RWPE1 (cell line): ENCODE results near the gene CCDC102A.

Experiments used
- CTCF ChIA-PET: fragments of 350-600 bp; sonication (Branson Sonifier 250); formaldehyde crosslinking; extraction: SDS; loops from one replicate; lab custom pipeline; 2021; lab: Yijun Ruan, JAX
- POLR2A ChIA-PET: fragments of 400-600 bp; formaldehyde crosslinking; extraction: SDS; loops from one replicate; lab custom pipeline; 2020; ENCODE audit warnings: antibody characterized with exemption; ENCODE audit not compliant: low non-redundant PET; lab: Yijun Ruan, JAX
- DNase-seq: peaks from one replicate; pipeline ENCODE4 v3.0.0; 2012; ENCODE audit warnings: low spot score
- H3K27ac ChIP-seq: fragments of 450-650 bp; 2 replicates; pipeline ENCODE4 v1.5.1; 2017
- TF ChIP-seq, protein P1 (sequence below): fragments of 450-650 bp; conservative IDR thresholded peaks from 2 replicates; pipeline ENCODE4 v1.5.1; 2017; ENCODE audit warnings: low read depth, mild to moderate bottlenecking

CCDC102A gene

DNA sequence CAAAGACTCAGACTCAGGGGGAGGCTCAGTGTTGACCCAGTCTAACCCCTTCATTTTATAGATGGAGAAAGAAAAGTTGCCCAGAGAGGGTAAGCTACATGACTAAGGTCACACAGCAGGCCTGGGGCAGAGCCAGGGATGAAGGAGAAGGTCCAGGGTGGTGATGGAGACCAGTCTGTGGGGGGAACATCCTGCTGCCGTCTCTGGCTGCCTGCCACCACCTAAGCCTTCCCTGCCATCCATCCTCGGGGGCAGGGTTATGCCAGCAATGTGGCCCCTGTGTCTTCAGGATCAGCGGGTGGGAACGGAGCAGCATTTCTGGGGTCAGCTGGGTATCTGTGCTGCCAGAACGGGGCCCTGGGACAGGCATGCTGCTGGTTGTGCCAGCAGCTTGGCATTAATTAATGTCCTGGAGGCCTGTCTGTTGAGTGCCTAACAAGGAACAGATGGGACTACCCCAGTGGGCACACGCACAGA lies 55.6 kb downstream of the CCDC102A start:
- ChIA-PET CTCF (interaction anchor here (0.5 to 1.3 kb wide), 2 partner anchors 18 to 569 kb away, joined by 3 to 4 read pairs; partner anchors contain the start of gene POLR2C), POLR2A (no interaction called here)
- TF ChIP-seq, protein P1, sequence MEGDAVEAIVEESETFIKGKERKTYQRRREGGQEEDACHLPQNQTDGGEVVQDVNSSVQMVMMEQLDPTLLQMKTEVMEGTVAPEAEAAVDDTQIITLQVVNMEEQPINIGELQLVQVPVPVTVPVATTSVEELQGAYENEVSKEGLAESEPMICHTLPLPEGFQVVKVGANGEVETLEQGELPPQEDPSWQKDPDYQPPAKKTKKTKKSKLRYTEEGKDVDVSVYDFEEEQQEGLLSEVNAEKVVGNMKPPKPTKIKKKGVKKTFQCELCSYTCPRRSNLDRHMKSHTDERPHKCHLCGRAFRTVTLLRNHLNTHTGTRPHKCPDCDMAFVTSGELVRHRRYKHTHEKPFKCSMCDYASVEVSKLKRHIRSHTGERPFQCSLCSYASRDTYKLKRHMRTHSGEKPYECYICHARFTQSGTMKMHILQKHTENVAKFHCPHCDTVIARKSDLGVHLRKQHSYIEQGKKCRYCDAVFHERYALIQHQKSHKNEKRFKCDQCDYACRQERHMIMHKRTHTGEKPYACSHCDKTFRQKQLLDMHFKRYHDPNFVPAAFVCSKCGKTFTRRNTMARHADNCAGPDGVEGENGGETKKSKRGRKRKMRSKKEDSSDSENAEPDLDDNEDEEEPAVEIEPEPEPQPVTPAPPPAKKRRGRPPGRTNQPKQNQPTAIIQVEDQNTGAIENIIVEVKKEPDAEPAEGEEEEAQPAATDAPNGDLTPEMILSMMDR: no peak
- DNase-seq: no peak
- H3K27ac ChIP-seq: no peak overlapping the region

DNA sequence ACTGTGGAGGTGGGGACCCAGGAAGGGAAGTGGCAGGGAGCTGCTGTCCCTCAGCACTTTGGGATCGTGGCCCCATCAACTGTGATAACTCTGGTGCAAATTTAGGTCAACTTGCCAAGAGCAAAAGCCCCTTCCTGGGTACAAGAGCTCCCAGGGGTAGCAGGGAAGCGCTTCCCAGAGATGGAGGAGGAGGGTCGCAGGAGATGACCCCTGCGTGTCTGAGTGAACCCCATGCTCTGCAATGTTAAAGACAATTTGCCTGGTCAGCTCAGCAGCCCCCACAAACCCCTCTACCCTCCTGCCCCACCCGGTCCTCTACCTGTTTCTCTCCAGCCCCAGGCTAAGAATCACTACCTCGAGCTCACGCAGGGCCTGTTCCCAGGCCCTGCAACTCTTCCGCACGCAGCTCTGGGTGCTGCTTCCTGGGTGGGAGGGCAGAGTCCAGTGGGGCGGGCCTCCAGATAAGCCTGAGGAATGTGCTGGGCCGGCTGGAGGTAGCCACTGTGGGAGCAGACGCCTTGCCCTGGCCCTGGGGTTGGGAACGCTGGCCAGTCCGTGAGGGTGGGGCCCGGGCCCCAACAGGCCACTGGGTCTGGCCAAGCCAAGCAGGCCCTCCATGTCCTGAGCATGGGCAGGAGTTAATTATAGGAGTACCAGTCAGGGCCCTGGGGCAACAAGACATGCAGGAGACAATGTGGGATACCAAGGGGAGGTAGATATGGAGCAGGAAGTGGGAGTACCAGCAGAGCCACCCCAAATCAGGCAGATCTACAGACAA lies 56.2 kb downstream of the CCDC102A start:
- ChIA-PET CTCF (interaction anchor here (0.5 to 1.3 kb wide), 2 partner anchors 18 to 569 kb away, joined by 3 to 4 read pairs; partner anchors contain the start of gene POLR2C), POLR2A (no interaction called here)
- TF ChIP-seq, protein P1: no peak
- DNase-seq: no peak
- no peak overlapping the region for H3K27ac ChIP-seq

DNA sequence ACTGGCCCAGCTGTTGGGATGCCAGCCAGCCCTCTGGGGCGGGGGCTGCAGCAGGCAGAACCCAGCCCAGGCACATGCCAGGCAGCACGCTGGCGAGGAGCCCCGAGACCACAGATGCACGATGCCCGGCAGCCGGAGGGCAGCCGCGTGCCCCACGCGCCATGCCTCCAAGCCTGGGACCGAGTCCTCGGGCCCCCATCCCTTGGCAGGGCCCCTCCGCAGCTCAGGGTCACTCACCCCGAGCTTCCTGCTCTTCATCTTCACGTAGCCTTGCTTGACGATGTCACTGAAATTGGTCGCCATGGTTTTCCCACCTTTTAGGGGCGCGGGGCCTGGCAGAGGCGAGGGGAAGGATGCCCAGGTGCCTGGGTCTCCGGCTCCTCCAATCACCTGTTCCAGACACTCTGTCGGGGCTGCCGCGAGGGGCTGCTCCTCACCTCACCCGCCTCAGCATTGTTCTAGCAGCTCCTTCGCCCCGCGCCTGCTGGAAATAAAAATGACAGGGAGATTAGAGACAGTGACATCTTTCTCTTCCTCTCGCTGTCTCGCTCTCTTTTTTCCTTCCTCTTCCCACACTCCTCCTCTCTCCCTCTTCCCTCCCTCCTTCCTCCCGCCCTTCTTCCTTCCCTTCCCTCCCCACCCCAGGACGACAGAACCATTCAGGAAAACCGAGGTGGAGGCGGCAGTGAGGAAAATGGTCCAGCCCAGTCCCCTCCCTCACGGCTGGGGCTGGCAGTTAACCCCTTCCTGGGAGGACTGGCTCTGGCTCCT lies 57.0 kb downstream of the CCDC102A start:
- TF ChIP-seq, protein P1: no peak
- CTCF ChIA-PET: interaction anchor here (0.7 kb wide), 1 partner anchor 120 kb away, joined by 4 read pairs; no protein-coding TSS in a partner anchor
- no peak overlapping the region for H3K27ac ChIP-seq
- POLR2A ChIA-PET: interaction anchor here (0.6 kb wide), 1 partner anchor 140 kb away, joined by 5 read pairs; no protein-coding TSS in a partner anchor
- DNase-seq: no peak

DNA sequence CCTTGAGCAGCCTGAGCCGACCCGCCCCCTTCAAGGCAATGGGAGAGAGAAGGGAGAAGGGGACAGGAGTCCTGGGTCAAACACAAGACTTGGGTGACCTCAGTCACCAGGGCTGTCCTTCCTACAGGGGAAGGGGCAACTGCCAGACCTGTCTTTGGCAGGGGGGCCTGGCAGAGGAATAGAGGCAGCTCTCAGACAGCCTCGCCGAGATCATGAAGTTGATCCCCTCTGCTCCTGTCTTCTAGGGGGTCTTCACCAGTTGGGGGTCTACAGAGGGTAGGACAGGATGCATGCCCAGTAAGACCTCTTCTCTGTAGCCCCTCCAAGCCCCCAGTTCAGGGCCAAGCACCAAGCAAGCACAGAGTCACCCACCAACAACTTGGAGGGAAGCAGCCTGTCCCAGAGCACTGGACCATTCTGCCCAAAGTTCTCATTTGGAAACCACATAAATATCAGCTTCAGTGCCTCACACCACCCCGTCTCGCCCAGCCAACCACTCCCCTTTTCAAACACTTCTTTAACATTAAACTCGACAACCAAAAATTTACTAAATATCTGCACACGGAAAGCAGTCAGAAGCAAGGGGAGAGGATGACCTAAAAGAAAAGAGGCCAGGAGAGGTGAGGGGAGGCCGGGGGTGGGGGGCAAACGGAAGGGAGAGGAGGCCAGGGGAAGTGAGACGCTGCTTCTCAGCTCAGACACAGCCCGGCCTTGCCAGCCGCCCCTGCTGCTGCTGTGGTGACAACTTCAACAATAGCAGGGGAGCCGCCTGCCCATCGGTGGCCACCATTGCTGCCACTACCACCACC lies 57.8 kb downstream of the CCDC102A start:
- TF ChIP-seq, protein P1: no peak
- CTCF ChIA-PET: interaction anchor here (0.7 kb wide), 1 partner anchor 121 kb away, joined by 4 read pairs; no protein-coding TSS in a partner anchor
- DNase-seq: no peak
- no peak overlapping the region for H3K27ac ChIP-seq
- POLR2A ChIA-PET: interaction anchor here (0.6 kb wide), 1 partner anchor 141 kb away, joined by 5 read pairs; no protein-coding TSS in a partner anchor

DNA sequence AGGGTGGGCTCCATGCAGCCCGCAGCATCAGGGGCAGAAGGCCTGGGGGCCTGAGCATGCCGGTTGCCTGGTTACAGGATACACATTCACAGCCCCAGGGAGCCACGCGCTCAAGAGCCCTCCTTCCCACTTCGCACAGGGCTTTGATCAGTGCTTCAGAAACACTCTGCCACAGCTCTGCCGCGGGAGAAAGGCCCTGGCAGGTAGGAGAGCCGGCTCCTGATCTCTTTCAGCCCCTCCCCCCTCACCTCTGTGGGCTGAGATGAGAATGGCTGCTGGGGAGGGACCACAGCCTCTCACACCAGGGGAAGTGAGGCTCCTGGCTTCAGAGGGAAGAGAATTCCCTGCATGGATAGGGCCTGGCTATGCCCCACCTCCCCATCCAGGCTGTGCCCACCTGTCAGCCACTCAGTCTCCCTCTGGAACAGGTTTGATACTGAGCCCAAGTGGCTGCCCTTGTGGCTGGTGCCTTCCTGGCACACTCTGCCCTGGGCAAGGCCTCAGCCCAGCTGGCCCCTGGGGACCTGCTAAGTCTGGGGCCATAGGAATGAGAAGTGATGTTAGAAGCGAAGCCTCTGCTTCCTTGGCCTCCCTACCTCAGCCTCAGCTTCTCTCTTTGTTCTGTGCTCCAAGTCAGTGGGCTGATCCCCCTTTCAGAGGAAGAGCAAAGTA lies 58.7 kb downstream of the CCDC102A start:
- TF ChIP-seq, protein P1: no peak
- no peak overlapping the region for H3K27ac ChIP-seq
- DNase-seq: no peak
- ChIA-PET CTCF (no interaction called here), POLR2A (no interaction called here)
